KMS-11 (cell line): Measurements from ENCODE around the gene GRK5.

Source experiments
- H2AFZ ChIP-seq: fragments of 200-600 bp; sonication (generic); 2 replicates; pipeline ENCODE4 v1.6.1; 2016; ENCODE audit warnings: antibody characterized with exemption, mixed run types, low read depth
- H3K27ac ChIP-seq: fragments of 200-600 bp; sonication (generic); 2 replicates; pipeline ENCODE4 v1.6.1; 2016; ENCODE audit warnings: mild to moderate bottlenecking, mixed run types
- H3K27me3 ChIP-seq: fragments of 200-600 bp; sonication (generic); 2 replicates; pipeline ENCODE4 v1.6.1; 2017; ENCODE audit warnings: mild to moderate bottlenecking, low read depth, mixed run types, moderate library complexity; ENCODE audit not compliant: insufficient read depth
- H3K36me3 ChIP-seq: fragments of 200-600 bp; sonication (generic); 2 replicates; pipeline ENCODE4 v1.6.1; 2017; ENCODE audit warnings: mild to moderate bottlenecking, mixed run types; ENCODE audit not compliant: insufficient read depth
- H3K4me1 ChIP-seq: fragments of 200-600 bp; sonication (generic); 2 replicates; pipeline ENCODE4 v1.6.1; 2016; ENCODE audit warnings: mild to moderate bottlenecking, low read depth, mixed run types; ENCODE audit not compliant: poor library complexity, severe bottlenecking
- H3K4me2 ChIP-seq: fragments of 200-600 bp; sonication (generic); 2 replicates; pipeline ENCODE4 v1.7.0; 2016; ENCODE audit warnings: mild to moderate bottlenecking, mixed run types
- H3K4me3 ChIP-seq: fragments of 200-600 bp; sonication (generic); IDR thresholded peaks from 2 replicates; pipeline ENCODE4 v1.6.1; 2017; ENCODE audit warnings: low read depth, low read length, mixed read lengths; ENCODE audit not compliant: insufficient read depth
- H3K79me2 ChIP-seq: fragments of 200-600 bp; sonication (generic); 2 replicates; pipeline ENCODE4 v1.6.1; 2016; ENCODE audit warnings: low read depth, mixed run types; ENCODE audit not compliant: insufficient read depth
- H3K9ac ChIP-seq: fragments of 200-600 bp; sonication (generic); 2 replicates; pipeline ENCODE4 v1.6.1; 2016; ENCODE audit warnings: mild to moderate bottlenecking, mixed run types
- H4K20me1 ChIP-seq: fragments of 200-600 bp; sonication (generic); 2 replicates; pipeline ENCODE4 v1.6.1; 2016; ENCODE audit warnings: mild to moderate bottlenecking, mixed run types; ENCODE audit not compliant: insufficient read depth
- TF ChIP-seq, protein P1 (sequence below): fragments of 200-600 bp; sonication (generic); conservative IDR thresholded peaks from 2 replicates; pipeline ENCODE4 v1.6.1; 2017; ENCODE audit warnings: low read depth, mild to moderate bottlenecking, antibody characterized with exemption, low read length, moderate library complexity, mixed read lengths

GRK5 gene

DNA sequence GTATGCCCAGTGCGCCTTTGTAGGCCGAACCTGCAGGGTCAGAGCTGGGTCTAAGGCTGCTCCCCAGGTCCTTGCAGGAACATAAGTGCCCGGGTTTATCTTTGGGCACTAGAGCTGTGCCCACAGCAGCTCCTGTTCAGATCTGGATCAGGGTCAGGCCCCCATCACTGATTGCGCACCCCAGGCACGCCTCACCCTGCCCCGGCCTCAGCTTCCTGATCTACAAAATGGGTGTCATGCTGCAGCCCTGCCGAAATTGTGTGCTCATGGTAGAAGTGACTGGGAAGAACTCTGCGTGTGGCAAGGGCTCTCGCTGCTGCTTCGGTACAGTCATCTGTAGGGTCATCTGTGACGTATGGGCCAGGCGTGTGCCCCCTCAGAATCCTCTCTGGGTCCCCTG lies 100.7 kb downstream of the GRK5 start:
- H3K27me3 ChIP-seq = no peaks in the 10 kb centered on the region
- H3K4me3 ChIP-seq = no peak overlapping the region
- TF ChIP-seq, protein P1, sequence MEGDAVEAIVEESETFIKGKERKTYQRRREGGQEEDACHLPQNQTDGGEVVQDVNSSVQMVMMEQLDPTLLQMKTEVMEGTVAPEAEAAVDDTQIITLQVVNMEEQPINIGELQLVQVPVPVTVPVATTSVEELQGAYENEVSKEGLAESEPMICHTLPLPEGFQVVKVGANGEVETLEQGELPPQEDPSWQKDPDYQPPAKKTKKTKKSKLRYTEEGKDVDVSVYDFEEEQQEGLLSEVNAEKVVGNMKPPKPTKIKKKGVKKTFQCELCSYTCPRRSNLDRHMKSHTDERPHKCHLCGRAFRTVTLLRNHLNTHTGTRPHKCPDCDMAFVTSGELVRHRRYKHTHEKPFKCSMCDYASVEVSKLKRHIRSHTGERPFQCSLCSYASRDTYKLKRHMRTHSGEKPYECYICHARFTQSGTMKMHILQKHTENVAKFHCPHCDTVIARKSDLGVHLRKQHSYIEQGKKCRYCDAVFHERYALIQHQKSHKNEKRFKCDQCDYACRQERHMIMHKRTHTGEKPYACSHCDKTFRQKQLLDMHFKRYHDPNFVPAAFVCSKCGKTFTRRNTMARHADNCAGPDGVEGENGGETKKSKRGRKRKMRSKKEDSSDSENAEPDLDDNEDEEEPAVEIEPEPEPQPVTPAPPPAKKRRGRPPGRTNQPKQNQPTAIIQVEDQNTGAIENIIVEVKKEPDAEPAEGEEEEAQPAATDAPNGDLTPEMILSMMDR = no peak
- H3K79me2 ChIP-seq = no peaks in the 10 kb centered on the region
- H2AFZ ChIP-seq = no peak overlapping the region
- peaks cover 39% of the 10 kb centered on the region for H3K4me1 ChIP-seq
- no peak overlapping the region for H3K4me2 ChIP-seq
- H3K27ac ChIP-seq = no peak overlapping the region
- H3K36me3 ChIP-seq = no peaks in the 10 kb centered on the region
- no peak overlapping the region for H3K9ac ChIP-seq
- H4K20me1 ChIP-seq = no peaks in the 10 kb centered on the region

DNA sequence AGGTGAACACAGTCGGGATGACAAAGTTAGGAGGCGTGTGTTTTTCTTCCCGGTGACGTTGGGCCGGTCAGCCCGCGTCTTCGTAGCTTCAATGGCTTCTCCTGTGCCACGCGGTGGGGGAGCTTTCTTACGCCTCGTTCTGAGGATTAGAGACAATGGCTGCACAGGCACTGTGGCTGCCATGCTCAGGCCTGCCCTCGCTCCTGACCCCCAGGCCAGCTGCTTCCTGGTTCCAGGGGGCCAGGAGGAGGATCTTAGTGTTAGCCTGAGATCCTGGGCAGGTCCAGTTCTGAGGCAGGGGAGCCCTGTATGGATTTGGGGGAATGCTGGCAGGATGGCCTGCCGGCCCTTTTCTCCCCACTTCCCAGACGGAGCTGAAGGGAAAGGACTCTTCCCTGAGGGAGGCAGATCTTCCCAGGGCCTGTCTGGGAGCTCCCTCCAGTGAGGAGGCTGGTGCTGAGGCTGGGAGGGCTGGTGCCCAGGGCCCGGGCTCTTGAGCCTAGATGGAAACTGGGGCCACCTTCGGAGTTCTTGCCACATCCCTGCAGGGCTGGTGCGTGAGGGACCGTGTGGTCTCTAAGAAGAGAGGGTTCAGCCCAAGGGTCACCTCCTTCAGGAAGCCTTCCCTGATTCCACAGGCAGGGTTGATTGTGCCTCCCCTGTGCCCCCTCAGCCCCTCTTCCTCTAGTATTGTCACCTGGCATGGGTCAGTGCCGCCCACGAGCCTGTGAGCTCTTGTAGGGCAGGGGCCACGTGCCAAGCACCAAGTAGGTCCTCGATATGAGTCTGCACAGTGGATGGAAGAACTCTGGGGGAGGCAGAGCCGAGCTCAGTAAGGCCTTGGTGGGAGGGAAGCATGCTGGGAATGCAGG lies 101.4 kb downstream of the GRK5 start:
- Histone ChIP-seq H3K27ac (no peak overlapping the region), H3K4me1 (peaks cover 46% of the 10 kb centered on the region), H3K36me3 (no peaks in the 10 kb centered on the region), H3K9ac (no peak overlapping the region), H3K4me2 (no peak overlapping the region), H4K20me1 (no peaks in the 10 kb centered on the region), H3K4me3 (no peak overlapping the region), H2AFZ (no peak overlapping the region), H3K27me3 (no peaks in the 10 kb centered on the region), H3K79me2 (no peaks in the 10 kb centered on the region)
- TF ChIP-seq, protein P1 = no peak

DNA sequence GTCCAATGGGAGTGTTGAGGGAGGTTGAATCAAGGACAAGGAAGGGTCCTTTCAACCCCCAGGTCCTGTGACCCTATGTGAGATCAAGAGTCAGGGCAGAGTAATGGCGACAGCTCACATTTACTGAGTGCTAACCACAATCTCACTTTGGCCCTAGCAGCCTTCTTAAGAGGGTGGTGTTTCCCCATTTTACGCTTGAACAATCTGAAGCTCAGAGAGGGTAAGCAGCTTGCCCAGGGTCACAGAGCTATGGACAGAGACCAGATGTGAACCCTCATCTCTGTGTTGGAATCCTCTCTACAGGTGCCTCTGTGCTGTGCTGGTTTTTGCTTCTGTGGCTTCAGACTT lies 102.0 kb downstream of the GRK5 start:
- H4K20me1 ChIP-seq = no peaks in the 10 kb centered on the region
- H3K4me1 ChIP-seq = peaks cover 52% of the 10 kb centered on the region
- H3K4me2 ChIP-seq = no peak overlapping the region
- H3K27ac ChIP-seq = no peak overlapping the region
- TF ChIP-seq, protein P1 = no peak
- H3K27me3 ChIP-seq = no peaks in the 10 kb centered on the region
- no peak overlapping the region for H3K4me3 ChIP-seq
- H3K79me2 ChIP-seq = no peaks in the 10 kb centered on the region
- no peak overlapping the region for H3K9ac ChIP-seq
- H2AFZ ChIP-seq = no peak overlapping the region
- H3K36me3 ChIP-seq = no peaks in the 10 kb centered on the region

DNA sequence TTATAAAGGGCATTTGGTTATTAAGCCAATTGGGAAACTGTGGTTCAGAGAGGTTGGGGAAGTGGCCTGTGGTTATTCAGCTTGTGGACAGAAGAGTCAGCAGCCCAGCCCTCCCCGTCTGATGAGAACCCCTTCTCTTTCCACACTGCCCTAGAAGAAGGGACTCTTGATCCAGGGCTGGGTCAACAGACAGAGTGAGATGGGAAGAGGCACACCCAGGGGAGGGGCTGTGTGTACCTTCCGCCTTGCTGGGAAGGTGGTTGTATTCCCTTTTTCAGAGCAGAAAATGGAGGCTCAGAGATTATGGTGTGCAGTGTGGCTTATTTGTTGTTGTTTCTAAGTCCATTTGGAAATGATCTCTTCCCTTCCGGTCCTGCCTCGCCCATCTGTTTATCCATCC lies 103.4 kb downstream of the GRK5 start:
- Histone ChIP-seq H3K36me3 (no peaks in the 10 kb centered on the region), H3K79me2 (no peaks in the 10 kb centered on the region), H3K9ac (no peak overlapping the region), H4K20me1 (no peaks in the 10 kb centered on the region), H2AFZ (no peak overlapping the region), H3K27me3 (no peaks in the 10 kb centered on the region), H3K27ac (no peak overlapping the region), H3K4me3 (no peak overlapping the region), H3K4me1 (peaks cover 52% of the 10 kb centered on the region), H3K4me2 (no peak overlapping the region)
- TF ChIP-seq, protein P1 = no peak
